Lower leg skin (tissue), 4 donors: Measurements from ENCODE around the gene CDCA5. TPM values are rescaled to one million over a fixed set of nuclear protein-coding genes. Genes with fewer than 3 reads are reported as not detected.

Experiments used
- DNase-seq, 2 donors: peaks; one replicate each; pipeline ENCODE4 v3.0.0-alpha.2; 2019; ENCODE audit warnings: low spot score in 2 of 2
- H3K4me3 ChIP-seq: fragments of 200-600 bp; sonication (generic); 2 replicates; pipeline ENCODE4 v1.5.1; 2017; ENCODE audit warnings: mild to moderate bottlenecking, low read depth; ENCODE audit not compliant: poor library complexity, severe bottlenecking
- POLR2A ChIP-seq, 2 donors: fragments of 450-650 bp; IDR thresholded peaks; one replicate each; pipeline ENCODE4 v1.6.1; 2016 to 2017; ENCODE audit warnings: antibody characterized with exemption in 2 of 2, mild to moderate bottlenecking in 1 of 2, moderate library complexity in 1 of 2
- WGBS, 2 donors: methylation state at CpG; one replicate each; pipeline ENCODE4 v1.1.5; 2018; 5-methylcytosine and 5-hydroxymethylcytosine counted together
- intact Hi-C: fragments of 100-400 bp; cut with DNase I; formaldehyde crosslinking; loops from one replicate; pipeline ENCODE4 v1.15.0; 2023; ENCODE audit warnings: low total_unique reads
- total RNA-seq, 4 donors: library from RNA; depleted of rRNA; stranded (reverse); fragments of >200 nt; gene quantifications; one replicate each; pipeline ENCODE4 v1.1.0, GENCODE V29; 2016
- TF ChIP-seq, protein P1 (sequence below), 3 donors: fragments of 450-650 bp; IDR thresholded peaks; one replicate each; pipeline ENCODE4 v1.5.1; 2016; ENCODE audit warnings: antibody characterized with exemption in 3 of 3, mild to moderate bottlenecking in 3 of 3, moderate library complexity in 2 of 3

CDCA5 gene
- total RNA-seq, 4 donors from 2014 or later: 1.0 to 2.4 (median 1.7) TPM

DNA sequence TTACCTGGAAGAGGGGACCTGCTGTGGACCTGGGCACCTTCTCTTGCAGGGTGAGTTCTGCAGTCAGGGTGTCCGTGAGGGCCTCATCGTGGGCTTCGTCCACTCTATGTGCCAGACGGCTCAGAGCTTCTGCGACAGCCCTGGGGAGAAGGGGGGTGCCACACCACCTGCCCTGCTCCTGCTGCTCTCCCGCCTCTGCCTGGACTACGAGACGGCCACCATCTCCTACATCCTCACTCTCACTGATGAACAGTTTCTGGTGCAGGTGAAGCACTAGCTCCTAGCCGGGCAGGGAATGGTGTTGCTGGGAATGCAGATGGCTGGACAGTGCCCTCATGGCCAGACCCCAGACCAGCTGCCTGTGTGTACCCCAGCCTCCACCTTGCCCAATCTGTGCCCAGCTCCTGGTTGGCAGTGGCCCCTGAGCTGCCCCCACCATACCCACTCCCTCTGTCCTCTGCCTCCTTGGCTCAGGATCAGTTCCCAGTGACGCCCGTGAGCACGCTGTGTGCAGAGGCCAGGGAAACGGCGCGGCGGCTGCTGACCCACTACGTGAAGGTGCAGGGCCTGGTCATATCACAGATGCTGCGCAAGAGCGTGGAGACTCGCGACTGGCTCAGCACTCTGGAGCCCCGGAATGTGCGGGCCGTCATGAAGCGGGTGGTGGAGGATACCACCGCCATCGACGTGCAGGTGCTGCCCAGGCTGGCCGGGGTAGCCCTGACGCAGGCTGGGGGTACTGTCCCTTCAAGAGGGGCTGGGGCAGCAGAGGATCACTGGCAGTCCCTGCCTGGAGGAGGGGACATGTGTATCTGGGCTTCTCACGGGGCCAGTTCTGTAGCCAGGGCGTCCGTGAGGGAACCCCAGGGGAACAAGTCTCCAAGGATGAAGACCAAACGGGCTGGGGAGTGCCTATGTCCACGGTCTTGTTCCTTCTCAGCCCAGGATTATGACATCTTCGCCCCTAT lies 25.7 kb upstream of the CDCA5 start:
- no peak for DNase-seq
- no peak for TF ChIP-seq POLR2A (IDR thresholded peaks at IDR 0.05)
- TF ChIP-seq, protein P1, sequence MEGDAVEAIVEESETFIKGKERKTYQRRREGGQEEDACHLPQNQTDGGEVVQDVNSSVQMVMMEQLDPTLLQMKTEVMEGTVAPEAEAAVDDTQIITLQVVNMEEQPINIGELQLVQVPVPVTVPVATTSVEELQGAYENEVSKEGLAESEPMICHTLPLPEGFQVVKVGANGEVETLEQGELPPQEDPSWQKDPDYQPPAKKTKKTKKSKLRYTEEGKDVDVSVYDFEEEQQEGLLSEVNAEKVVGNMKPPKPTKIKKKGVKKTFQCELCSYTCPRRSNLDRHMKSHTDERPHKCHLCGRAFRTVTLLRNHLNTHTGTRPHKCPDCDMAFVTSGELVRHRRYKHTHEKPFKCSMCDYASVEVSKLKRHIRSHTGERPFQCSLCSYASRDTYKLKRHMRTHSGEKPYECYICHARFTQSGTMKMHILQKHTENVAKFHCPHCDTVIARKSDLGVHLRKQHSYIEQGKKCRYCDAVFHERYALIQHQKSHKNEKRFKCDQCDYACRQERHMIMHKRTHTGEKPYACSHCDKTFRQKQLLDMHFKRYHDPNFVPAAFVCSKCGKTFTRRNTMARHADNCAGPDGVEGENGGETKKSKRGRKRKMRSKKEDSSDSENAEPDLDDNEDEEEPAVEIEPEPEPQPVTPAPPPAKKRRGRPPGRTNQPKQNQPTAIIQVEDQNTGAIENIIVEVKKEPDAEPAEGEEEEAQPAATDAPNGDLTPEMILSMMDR (IDR thresholded peaks at IDR 0.05): no peak
- H3K4me3 ChIP-seq: no peak overlapping the region
- 84 to 86% methylated on average over 30 of the region's 36 CpGs for WGBS, 2 donors
- intact Hi-C loops: loop anchor here (5.0 kb wide), 1 partner anchor 262 kb away; no protein-coding TSS in a partner anchor

DNA sequence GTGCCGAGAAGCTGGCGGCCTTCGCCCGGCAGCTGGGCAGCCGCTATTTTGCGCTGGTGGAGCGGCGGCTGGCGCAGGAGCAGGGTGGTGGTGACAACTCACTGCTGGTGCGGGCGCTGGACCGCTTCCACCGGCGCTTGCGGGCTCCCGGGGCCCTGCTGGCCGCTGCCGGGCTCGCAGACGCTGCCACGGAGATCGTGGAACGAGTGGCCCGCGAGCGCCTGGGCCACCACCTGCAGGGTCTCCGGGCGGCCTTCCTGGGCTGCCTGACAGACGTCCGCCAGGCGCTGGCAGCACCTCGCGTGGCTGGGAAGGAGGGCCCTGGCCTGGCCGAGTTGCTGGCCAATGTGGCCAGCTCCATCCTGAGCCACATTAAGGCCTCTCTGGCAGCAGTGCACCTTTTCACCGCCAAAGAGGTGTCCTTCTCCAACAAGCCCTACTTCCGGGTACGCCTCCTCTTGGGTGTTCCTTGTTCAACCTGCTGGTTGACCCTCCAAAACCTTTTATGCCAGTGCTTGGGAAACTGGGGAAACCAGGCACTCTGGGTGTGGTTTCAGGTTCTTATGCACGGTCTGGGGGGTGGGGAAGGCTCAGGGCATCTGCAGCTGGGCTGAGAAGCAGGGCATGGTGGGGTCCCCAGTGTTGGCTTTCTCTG lies 24.8 kb upstream of the CDCA5 start:
- H3K4me3 ChIP-seq: no peak overlapping the region
- TF ChIP-seq POLR2A (IDR thresholded peaks at IDR 0.05): no peak
- TF ChIP-seq, protein P1 (IDR thresholded peaks at IDR 0.05): no peak
- intact Hi-C loops: no loop called here
- DNase-seq: no peak
- WGBS, 2 donors: 89 to 90% methylated on average over 21 to 38 of the region's 38 CpGs

DNA sequence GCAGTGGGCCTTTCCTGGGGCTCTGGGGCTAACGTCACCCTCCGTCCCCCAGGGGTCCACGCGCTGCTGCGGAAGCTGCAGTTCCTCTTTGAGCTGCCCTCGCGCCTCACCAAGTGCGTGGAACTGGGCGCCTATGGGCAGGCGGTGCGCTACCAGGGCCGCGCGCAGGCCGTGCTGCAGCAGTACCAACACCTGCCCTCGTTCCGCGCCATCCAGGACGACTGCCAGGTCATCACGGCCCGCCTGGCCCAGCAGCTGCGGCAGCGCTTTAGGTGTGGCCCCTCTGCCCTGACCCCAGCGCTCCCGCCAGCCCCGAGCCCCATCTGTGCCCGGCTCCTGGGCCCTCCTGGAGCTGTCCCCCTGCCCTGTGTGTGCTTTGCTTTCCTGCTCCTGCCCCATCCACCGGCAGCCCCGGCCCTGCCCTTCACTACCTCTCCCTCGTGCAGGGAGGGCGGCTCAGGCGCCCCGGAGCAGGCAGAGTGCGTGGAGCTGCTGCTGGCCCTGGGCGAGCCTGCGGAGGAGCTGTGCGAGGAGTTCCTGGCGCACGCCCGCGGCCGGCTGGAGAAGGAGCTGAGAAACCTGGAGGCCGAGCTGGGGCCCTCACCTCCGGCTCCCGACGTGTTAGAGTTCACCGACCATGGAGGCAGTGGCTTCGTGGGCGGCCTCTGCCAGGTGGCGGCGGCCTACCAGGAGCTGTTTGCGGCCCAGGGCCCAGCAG lies 24.1 kb upstream of the CDCA5 start:
- no peak overlapping the region for H3K4me3 ChIP-seq
- DNase-seq: no peak
- intact Hi-C loops: no loop called here
- TF ChIP-seq, protein P1 (IDR thresholded peaks at IDR 0.05): no peak
- TF ChIP-seq POLR2A (IDR thresholded peaks at IDR 0.05): no peak
- WGBS, 2 donors: 93 to 95% methylated on average over 36 to 50 of the region's 52 CpGs

DNA sequence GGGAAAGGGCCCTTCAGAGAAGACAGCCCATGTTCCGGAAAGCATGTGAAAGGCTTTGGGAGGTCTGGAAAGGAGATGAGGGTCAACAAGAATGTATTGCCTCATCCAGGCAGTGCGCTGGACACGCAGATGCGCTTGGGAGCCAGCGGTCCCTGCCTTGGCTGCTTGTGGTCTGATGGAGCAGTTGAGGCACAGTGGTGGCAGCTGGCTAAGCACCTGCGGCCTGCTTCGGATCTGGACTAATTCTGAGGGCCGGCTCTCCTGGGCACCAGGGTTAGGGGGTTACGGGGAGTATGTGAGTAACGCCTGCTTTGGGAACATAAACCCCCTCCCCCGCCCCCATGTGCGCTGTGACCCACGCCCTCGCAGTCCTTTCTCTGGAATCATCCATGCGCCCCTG lies 23.2 kb upstream of the CDCA5 start:
- DNase-seq: no peak
- WGBS, 2 donors: 97% methylated on average over 10 to 15 of the region's 15 CpGs
- TF ChIP-seq POLR2A (IDR thresholded peaks at IDR 0.05): no peak
- TF ChIP-seq, protein P1 (IDR thresholded peaks at IDR 0.05): no peak
- no peak overlapping the region for H3K4me3 ChIP-seq
- intact Hi-C loops: no loop called here

DNA sequence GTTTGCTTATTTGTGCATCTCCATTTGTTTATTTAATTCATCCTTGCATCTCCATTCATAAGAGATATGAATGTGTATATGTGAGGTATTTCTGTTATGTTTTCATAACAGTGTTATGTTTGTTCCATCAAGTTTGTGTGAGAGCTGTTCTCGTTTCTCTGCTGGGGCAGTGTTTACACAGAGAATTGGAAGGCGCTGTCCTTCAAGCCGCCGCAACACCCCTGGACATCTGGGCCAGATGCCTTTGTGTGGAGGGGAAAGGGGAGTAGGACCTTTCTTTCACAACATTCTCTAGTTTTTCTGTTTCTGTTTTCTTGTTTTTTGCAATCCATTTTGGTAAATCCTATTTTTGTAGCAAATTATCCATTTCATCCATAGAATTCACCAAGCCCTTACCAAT lies 20.8 kb upstream of the CDCA5 start:
- TF ChIP-seq, protein P1 (IDR thresholded peaks at IDR 0.05): no peak
- TF ChIP-seq POLR2A (IDR thresholded peaks at IDR 0.05): no peak
- intact Hi-C loops: no loop called here
- H3K4me3 ChIP-seq: no peak overlapping the region
- no peak for DNase-seq
- 81 to 86% methylated on average over 4 of the region's 4 CpGs for WGBS, 2 donors
